Upper lobe of left lung (tissue), 4 donors: ENCODE data around the gene ACKR3.

Experiments
- CTCF ChIP-seq, 6 experiments: fragments of 450-650 bp in 4 of 6; fragments of 200-600 bp in 2 of 6; sonication (generic) in 2 of 6; IDR thresholded peaks; one replicate each; pipeline ENCODE4 v1.5.1; 2016 to 2019; ENCODE audit warnings: antibody characterized with exemption in 6 of 6
- POLR2A ChIP-seq, 4 donors: fragments of 450-650 bp; IDR thresholded peaks; one replicate each; pipeline ENCODE4 v1.5.1; 2016 to 2017; ENCODE audit warnings: antibody characterized with exemption in 4 of 4, mild to moderate bottlenecking in 2 of 4

GRCh38 chr2:236627193-236627592, 57.6 kb downstream of the ACKR3 start:
- TF ChIP-seq CTCF (IDR thresholded peaks at IDR 0.05) (no peak), POLR2A (IDR thresholded peaks at IDR 0.05) (no peak)
